HG03342 (cell line): Measurements from ENCODE around the gene P2RX1.

Experiments
- ATAC-seq: cut with Tn5 transposase; IDR thresholded peaks from one replicate; pipeline ENCODE4 v1.9.1; 2021; ENCODE audit warnings: mild to moderate bottlenecking, moderate library complexity; ENCODE audit not compliant: unreplicated experiment

P2RX1 gene

DNA sequence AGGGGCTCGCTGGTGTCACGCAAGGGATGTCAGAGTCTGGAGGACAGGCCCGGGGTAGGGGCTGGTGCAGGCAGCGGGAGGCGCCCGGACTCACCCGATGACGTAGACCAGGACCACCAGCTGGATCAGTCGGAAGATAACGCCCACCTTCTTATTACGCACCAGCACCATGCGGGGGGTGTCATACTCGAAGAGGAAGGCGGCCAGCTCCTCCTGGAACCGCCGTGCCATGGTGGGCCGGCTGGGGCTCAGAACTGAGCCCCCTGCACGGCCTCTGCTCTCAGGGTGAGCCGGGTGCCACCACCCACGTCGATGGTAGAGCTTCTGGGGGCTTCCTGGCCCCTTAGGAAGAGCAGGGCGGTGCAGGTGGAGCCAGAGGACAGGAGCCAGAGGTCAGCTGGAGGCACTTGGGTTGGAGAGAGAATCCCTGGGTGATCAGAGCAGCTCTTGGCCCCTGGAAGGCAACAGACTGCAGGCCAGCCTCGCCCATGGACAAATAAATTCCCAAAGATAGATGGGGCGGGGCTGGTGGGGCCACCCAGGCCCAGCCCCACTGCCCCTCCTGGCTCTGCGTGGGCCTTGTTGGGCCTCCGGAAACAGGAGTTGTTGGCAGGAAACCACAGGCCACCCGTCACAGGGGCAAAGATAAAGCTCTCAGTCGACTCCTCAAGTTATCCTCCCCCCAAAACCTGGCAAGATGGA is at the start of gene P2RX1:
Gene P2RX1, minus strand, starts transcription at position 471 of the 702 bp plus-strand sequence. Its CDS starts 240 bp downstream, at position 231.
- ATAC-seq, result no peak

DNA sequence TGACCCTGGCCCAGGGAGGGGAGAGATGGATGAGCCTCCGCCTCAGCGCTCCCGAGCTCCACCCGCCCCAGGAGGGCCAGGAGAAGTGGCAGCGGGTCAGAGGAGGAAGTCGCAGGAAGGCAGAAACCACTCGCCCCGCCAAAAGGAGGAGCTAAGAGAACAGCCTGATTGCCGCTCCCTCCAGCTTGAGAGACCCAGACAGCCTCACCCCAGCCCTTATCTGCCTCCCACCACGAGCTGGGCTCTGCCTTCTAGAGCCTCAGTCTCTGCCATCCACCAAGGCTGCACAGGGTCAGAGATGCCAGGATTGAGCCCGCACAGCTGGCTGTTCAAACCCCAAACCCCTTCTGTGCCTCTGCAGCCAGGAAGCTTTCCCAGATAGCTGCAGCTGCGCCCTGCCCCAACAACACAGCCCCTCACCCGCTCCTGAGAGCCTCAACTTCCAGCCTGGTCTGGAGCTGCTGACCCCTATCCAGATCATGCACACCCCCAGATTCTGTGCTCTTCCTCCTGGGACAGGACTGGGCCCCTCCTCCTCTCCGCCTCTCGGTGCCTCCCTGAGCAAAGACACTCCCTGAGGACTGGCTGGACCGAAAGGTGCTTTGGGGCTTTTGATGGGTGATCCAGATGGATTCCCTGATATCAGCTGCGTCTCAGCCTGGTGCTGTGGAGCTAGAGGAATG is 49.0 kb upstream of the P2RX1 start:
- ATAC-seq, result peak; percentile 31

DNA sequence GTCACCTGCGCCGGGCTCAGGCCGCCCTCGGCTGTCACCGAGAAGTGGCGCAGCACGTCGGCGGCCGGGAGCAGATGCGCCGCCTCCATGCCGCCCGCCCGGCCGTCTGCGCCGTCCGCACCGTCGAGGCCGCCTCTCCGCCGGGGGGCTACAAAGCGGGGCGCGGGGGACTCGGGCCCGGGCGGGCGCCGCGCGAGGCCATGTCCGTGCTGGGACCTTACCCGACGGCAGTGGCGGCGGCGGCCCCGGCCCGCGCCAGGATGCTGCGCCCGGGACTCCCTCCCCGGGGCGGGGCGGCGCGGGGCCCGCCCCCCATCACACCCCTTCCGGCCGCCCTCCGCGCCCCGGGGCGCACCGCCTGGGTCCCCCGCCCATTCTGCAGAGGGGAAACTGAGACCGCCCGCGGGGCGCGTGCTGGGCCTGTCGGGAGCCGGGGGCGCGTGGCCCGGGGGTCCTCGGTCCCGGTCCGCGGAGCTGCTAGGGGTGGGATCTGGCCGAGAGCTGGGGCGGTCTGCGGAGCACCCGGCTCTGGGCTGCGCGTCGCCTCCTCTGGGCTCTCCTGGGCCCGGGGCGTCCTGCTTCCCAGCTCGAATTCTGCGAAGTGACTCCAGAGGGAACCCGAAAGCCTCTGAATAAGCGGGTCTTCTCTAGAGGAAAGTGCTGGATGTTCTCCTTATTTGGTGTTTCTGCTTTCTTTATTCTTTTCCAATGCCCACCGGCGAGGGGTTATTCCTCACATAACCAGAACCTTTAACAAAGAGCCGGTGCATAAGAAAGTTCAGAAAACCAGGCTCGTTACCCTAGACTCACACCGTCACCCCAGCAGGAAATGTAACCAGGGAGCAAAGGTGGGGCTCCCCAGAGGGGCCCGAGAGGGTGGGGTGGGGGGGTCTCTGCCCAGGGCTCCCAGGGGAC is 48.2 kb upstream of the P2RX1 start, which contains the start of gene ATP2A3:
Gene ATP2A3, minus strand, starts transcription at position 235 of the 915 bp plus-strand sequence. Its CDS starts 146 bp downstream, at position 89.
- ATAC-seq, result peak; percentile 48

DNA sequence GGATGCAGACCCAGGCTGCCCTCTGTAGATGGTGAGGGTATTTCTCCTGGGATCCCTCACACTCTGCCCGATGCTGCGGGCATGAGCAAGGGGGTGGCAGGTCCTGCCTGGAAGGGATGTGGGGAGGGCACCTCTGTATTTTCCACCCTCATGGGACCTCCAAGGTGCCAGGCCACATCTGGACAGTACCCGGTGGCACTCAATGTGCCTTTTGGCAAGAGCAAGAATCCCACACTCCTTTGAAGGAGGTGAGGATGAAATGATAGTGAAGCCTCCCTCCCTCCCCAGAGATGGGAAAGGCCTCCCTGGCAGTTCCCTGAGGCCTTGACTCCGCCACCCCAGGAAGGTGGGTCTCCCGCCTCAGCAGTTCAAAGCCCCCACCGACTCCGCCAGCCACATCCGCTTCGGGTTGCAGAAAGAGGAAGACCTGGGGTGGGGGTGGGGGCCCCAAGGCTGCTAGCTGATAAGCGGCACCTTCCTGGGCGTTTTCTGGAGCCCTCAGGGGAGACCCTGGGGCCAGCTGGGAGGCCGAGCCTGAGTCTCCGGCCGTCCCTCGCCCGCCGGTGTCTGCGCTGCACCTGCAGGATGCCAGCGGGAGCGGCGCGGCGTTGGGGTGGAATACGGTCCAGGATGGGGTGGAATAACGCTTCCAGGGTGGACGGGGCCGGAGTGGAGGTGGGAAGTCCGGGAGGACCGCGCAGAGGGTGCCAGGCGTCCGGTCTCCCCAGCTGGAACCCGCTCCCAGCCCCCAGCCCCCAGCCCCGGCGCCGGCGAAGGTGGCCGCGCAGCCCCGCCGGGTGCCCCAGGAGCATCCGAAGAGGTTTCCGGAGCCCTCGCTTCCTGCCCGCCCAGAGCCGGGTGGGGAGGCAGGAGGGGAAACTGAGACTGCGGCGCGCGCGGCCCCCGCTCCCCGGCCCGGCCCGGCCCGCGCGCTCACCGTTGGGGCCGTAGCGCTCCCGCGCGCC is 47.3 kb upstream of the P2RX1 start:
- peak; percentile 15 for ATAC-seq

DNA sequence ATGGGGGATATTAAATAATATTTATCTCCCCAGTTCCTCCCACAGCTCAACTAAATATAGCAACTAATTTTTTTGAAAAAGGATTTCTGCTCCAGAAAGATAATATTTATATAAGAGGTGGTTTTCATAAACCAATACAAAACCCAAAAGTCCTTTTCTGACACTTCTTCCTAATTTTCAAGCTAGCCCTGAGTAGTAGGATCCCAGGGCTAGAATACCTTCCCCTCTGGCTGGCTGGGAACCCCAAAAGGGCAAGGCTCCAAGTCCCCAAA is 46.6 kb upstream of the P2RX1 start:
- no peak for ATAC-seq

DNA sequence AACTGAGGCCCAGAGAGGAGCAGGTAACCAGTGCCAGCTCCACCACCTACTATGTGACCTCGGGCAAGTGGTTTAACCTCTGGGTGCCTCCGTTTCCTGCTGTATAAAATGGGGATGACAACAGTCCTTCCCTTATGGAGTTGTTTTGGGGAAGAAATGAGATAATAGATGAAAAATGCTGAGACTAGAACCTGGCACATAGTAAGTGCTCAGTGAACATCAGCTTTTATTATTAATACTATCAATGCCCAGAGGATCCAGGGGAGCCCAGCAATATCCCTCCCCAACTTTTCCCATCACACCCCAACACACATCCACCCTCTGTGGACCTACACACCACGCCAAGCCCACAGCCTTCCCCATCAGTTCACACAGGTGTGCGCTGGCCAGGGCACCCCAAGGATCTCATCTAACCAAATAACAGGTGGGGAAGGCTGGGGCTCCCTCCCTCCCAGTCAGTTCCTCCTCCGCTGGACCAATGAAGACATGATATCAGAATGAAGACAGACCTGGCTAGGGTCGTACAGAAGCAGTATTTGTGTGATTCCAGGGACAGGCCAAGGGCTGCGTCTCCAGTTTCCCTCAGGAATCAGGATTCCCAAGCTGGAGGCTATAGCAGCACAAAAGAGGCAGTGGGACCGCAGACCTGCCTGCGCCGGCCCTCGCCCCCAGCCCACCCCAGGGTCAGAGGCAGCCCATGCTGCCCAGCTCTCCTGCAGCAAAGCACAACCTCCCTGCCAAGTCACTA is 46.1 kb upstream of the P2RX1 start:
- no peak for ATAC-seq

DNA sequence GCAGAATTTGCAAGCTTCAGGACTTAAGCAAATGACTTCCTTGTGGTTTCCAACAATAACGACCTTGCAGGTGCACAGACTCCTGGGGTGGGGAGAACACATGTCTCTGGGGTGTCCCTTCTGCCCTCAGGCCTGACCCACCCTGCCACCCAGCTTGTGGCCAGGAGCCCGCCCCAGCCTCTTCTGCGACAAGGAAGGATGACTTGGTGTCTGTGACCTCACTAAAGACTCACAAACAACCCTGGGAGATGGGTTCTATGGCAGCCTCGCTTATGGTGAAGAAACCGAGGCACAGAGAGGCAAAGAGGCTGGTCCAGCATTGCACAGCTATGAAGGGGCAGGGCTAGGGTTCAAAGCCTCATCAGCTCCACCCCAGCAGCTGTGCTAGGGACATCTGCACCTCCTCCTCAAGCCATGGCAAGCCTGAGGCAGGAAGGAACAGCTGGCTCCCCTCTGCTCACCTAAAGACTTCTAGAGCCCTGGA is 45.3 kb upstream of the P2RX1 start:
- no peak for ATAC-seq

DNA sequence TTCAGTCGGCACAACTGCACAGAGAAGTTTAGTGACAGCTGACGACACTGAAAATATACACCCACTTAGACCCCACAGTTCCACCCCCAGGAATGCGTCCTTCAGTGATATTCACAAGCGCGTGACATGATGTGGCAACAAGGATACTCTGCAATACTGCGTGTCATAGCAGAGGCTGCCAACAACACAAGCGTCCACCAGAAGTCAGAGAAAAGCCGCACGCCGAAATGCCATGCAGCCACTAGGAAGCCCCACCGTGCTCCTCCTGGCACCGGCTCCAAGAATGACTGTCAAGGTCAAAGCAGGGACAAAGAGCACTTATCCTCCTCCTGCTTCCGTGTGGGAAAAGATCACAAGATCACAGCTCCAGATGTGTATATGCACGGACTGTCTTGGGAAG is 44.5 kb upstream of the P2RX1 start:
- no peak for ATAC-seq

DNA sequence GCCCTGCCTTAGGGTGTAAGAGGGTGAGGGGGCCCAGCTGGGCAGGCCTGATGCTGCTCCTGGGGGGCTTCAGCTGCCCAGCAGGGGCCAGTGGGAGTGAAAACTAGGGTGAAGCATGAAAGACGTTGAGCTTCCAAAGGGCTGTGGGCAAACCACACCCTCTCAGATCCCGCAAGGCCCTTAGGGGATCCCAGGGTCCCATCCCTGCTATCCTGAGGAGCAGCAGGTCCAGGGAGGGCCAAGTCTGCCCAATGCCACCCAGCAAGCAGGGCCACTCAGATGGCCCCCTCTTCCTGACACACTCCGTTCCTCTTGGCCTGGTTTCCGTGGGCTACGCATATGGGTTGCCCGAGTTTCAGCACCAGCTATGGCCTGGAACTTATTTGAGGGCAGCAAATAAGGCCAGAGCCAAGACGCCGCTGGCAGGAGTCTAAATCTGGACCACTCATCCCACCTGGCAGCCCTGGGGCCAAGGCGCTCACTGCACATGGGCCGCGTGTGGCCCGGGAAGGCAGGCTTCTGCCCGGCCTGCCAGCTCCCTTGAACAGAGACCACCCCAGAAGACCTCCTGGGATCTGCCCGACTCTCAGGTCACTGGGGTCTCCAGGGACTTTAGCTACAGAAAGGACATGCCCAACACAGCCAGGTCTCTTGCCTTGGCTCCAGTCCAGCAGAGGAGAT is 43.8 kb upstream of the P2RX1 start:
- ATAC-seq, result no peak

DNA sequence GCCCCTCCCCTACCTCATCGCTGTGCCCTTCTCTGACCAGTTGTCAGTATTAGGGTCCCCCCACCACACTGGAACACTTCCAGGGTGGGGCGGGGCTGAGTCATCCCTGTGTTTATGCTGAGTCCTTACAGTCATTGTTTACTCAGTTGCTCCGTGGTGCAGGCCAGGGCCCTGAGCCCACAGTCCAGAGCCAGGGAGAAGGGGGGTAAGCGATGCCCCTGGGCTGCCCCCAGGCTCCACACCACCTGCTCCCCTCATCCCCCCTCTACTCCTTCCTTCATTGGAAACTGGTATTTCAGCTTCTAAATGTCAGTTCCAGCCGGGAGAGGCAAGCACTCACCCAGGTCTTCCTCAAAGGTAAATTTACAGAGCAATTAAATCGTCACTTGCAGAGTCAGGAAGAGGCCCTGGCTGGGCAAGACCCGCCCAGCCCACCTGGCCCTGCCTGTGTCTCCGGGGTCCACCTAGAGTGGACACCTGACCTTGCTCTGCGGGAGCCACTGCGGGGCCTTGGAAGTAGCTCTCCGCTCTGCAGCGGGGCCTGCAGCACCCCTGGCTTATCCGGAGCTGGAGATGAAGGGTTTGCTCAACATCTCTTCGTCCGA is 43.1 kb upstream of the P2RX1 start:
- ATAC-seq, result no peak

DNA sequence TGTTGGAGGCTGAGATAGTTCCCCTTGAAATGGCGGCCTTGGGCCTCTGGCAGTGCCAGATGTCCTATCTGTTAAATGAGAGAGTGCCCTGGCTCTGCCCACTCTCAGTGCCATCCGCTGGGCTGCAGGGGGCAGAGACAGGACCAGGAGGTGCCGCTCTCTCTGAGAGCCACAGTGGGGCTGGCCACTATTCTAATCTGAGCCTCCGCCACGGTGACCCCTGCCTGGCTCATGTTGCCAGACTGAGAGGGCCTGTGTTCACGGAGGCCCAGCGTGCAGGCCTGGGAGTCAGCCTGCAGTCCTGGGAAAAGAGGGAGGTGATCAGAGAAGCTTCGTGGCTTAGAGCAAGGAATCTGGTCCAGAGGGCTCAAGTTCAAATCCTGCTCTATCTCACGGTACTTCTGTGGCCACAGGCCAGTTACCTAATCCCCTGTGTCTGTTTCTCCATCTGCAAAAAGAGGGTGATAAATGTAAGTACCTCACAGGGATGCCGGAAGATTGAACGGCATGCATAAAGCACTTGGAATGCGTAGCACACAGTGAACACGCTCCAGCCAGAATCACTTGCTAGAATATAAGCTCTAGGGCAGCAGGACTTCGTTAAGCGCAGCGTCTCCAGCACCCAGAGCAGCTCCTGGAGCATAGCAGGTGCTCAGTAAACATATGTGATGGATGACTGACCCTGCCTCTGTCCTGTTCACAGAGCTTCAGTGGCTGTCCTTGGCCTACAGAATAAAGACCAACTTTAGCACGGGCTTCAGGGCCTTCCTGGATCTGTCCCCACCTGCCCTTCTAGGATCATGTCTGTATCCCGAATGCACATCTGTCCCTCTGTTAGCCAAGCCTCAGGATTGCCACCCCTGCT is 41.7 kb upstream of the P2RX1 start:
- ATAC-seq, result no peak

DNA sequence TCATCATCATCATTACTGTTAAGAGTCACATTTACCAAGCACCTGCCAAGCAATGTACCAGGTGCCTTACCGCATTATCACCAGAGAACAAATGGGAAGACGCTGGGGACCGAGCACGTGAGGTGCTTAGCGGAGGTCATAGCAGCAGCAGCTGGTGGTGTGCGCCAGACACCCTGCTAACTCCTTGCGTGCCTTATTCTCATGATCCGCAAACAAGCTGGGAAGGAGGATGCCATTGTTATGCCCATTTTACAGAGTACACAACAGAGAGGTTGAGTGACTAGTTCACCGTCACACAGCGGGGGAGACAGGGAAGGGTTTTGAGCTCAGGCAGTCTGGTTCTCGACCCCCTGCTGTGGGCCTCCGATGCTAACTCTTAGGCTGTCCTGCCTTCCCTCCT is 40.7 kb upstream of the P2RX1 start:
- no peak for ATAC-seq

DNA sequence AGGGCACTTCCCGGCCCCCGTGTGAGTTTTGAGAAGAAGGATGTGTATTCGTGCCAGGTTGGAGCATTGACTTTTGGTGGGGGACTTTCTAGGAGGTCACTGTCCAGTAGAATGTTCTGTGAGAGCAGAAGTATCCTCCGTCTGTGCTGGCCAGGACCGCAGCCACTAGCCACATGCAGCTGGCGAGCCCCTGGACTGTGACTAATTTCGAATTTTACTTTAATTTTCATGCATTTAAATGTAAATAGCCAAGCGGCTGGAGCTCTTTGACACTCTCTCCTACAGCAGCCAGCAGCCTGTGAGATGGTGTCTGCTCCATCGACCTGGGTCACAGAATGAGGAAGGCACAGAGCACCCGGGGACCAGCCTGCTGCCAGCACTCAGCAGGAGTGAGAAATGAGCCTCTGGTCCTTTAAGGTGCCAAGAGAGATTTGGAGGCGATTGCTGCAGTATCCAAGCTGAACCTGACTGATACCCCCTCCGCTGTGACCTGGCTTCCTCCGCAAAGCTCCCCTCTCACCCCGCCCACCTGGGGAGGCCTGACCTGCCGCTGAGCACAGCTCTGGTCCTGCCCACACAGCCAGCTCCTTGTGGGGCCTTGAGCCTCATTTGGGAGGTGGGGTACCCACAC is 40.2 kb upstream of the P2RX1 start:
- no peak for ATAC-seq

DNA sequence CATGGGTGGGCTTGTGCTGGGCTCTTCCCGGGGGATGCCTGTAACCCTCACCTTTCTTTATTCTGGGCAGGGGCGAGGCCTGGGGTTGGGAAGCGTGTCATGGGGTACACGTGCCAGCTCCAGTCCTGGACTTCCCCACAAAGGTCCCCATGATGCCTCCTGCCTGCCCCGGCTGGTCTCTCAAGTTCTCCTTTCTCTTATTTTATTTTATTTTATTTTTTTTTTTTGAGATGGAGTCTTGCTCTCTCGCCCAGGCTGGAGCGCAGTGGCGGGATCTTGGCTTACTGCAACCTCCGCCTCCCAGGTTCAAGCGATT is 39.4 kb upstream of the P2RX1 start:
- no peak for ATAC-seq

DNA sequence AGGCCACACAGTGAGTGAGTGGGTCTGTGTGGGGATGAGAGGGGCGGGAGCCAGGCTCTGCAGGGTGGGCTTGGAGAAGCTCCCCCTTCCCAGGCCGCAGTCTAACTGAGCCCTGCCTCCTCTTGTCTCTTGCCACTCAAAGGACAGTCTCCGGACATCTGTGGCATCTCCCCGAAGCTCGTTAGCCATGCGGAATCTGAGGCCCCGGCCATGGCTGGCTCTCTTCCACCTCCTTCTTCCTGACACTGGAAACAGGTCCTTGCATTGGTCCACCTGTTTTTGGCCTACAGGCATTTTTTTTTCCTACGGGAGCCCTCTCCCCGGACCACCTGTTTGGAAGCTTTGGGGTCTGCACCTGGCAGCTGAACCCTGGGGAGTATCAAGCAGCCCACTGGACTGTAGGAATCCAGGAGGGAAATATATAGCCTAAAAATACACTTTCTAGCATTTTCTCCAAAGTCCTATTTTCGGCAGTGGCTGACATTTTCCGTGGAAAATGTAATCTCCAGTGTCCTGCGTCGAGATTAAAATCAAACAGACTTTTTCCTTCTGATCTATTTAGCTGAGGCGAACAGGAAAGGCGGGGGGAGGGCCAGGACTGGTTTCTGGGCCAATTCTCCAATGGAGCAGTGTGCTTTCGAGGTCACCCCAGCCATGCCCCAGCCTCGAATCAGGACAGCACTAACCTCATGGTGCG is 38.9 kb upstream of the P2RX1 start:
- no peak for ATAC-seq

DNA sequence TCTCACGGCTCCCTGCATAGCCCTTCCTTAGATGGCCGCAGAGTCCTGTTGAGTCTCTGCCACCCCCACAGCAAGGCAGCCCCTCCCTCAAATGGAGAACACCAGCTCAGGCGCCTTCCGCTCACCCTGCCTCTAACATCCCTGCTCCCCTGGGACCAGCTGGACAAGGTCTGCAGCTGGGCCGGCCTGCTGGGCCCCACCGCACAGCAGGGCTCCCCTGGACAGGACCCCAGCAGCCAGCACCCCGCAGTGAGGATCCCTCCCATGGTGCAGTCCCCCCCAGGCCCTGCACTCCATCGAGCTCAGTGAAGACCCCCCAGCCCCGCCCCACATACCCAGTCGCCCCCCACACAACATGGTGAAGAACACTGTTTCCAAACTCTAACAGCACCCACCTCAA is 37.8 kb upstream of the P2RX1 start:
- ATAC-seq, result no peak

DNA sequence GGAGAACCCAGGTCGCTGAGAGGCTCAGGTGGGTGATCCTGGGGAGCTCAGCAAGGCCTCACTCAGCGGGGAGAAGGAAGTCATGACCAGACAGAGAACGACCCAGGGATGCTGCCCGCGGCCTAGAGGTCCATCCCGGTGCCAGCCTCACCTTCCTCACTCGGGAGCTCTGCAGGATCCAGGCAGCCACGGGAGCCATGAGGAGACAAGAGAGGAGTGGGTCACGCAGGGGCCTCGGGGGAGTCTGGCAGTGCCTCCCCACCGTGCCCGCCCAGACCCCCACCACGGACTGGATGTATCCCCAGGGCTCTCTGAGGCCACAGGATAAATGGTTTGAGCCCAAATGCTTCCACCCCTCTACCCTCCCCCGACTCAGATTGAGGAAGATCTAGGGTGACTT is 37.3 kb upstream of the P2RX1 start:
- no peak for ATAC-seq
